ENCODE results near the gene HDDC2.

The HDDC2 gene

DNA sequence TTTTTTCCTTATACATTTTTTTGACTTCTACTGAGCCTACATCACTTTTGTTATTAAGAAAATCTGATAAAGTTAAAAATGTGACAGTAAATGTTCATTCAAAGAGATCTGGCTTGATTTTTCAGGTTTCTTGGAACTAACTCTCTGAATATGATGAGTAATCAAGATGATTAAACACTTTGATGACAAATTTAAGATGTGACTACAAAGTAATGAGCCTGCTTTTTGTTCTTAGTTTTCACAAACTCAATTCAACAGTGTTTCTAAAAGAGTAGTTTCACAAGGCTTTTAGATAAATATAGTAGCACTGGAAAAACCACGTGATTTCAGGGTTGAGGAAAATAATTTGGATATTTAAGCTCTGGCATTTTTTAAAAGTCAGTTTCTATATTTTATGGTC, 37.9 kb upstream of the HDDC2 start:
- H3K4me3 ChIP-seq (ENCODE audit: control insufficient read depth, low read depth, low read length): no peak overlapping the region
- TF ChIP-seq, protein P1, sequence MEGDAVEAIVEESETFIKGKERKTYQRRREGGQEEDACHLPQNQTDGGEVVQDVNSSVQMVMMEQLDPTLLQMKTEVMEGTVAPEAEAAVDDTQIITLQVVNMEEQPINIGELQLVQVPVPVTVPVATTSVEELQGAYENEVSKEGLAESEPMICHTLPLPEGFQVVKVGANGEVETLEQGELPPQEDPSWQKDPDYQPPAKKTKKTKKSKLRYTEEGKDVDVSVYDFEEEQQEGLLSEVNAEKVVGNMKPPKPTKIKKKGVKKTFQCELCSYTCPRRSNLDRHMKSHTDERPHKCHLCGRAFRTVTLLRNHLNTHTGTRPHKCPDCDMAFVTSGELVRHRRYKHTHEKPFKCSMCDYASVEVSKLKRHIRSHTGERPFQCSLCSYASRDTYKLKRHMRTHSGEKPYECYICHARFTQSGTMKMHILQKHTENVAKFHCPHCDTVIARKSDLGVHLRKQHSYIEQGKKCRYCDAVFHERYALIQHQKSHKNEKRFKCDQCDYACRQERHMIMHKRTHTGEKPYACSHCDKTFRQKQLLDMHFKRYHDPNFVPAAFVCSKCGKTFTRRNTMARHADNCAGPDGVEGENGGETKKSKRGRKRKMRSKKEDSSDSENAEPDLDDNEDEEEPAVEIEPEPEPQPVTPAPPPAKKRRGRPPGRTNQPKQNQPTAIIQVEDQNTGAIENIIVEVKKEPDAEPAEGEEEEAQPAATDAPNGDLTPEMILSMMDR (IDR thresholded peaks at IDR 0.05; ENCODE audit: control insufficient read depth, insufficient read depth, low read depth, low read length, missing control alignments): no peak
- no peak for DNase-seq (ENCODE audit: low read depth)

DNA sequence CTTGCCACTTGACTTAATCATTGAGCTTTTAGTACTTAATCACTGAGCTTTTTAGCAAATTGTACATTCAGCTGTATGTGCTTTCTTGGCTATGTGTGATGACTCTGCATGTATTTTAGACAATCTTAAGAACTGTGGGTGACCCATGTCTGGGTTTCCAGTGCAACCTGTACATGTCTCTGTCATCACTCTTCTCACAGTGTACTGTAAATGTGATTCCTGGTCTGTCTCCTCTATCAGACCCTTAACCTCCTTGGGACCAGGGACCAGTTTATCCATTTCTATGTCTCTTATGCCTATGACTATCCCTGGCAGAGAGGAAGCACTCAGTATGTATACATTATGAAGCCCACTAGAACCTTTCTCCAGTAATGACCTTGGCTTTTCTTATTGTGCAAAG, 36.6 kb upstream of the HDDC2 start:
- TF ChIP-seq, protein P1 (IDR thresholded peaks at IDR 0.05; ENCODE audit: control insufficient read depth, insufficient read depth, low read depth, low read length, missing control alignments): no peak
- DNase-seq (ENCODE audit: low read depth): no peak

DNA sequence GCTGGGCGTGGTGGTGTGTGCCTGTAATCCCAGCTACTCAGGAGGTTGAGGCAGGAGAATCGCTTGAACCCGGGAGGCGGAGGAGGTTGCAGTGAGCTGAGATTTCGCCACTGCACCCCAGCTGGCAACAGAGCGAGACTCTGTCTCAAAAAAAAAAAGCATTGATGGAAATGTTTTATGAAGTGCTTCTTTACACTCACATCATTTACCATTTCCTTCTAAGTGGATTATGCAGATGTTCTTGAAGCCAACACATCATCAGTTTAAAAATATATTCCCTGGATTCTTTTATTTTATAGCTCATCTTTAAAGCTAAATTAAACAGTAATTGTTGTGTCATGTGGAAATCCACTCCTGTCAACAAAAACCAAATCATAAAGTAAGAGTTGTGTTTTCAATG, 35.9 kb upstream of the HDDC2 start:
- TF ChIP-seq, protein P1 (IDR thresholded peaks at IDR 0.05; ENCODE audit: control insufficient read depth, insufficient read depth, low read depth, low read length, missing control alignments): no peak
- no peak overlapping the region for H3K4me3 ChIP-seq (ENCODE audit: control insufficient read depth, low read depth, low read length)
- DNase-seq (ENCODE audit: low read depth): no peak

More for the DNA sequence above, 36.6 kb upstream of the HDDC2 start:
- H3K4me3 ChIP-seq (ENCODE audit: control insufficient read depth, low read depth, low read length): no peak overlapping the region

DNA sequence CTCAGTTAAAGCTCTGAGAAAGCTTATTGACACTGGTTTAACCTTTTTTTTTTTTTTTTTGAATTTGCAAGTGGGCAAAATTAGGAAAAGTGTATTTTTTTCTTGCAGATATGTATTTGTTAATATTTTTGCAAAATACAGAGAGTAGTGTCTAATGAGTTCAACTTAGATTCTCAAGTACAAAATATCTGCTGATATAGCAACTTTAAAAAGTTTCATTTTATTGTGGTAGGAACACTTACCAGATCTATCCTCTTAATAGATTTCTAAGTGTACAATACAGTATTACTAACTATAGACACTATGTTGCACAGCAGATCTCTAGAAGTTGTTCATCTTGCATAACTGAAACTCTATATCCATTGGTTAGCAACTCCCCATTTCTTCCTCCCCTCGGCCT, 30.9 kb upstream of the HDDC2 start:
- TF ChIP-seq, protein P1 (IDR thresholded peaks at IDR 0.05; ENCODE audit: control insufficient read depth, insufficient read depth, low read depth, low read length, missing control alignments): no peak
- DNase-seq (ENCODE audit: low read depth): no peak
- H3K4me3 ChIP-seq (ENCODE audit: control insufficient read depth, low read depth, low read length): no peak overlapping the region

DNA sequence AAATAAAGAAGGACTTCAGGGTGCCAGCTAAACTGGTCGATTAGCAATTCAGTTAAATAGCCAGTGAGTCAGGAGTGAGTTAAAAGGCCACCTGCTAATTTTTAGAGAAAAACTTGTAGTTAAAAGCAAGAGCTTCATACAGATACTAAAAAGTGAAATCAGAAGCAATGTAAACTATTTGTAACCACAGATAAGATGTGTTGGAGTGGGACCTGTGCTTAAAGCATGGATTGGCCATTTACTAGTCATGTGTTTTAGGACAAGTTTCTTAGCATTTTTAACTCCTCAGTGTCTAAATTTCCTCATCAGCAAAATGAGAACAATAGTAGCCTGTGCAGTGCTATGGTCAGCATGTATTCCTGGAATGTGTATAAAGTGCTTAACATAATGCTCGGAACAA, 23.8 kb upstream of the HDDC2 start:
- TF ChIP-seq, protein P1 (IDR thresholded peaks at IDR 0.05; ENCODE audit: control insufficient read depth, insufficient read depth, low read depth, low read length, missing control alignments): no peak
- no peak overlapping the region for H3K4me3 ChIP-seq (ENCODE audit: control insufficient read depth, low read depth, low read length)

DNA sequence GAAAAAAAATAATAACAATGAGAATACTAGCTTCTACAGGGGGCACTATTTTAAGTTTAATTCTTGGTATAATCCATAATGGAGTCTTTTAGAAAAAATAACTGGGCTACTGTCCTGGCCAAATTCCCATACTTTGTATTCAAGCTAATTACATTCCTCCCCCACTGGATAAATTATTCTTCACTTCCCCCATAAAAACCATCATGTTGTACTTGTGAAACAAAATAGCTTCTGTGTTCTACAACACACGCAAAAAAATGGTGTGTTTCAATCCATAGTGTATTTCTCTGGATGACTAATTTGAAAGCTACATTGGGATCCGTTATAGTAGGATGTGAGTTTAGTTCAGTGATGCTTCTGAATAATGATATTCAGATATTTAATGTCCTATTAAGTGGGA, 21.6 kb upstream of the HDDC2 start:
- TF ChIP-seq, protein P1 (IDR thresholded peaks at IDR 0.05; ENCODE audit: control insufficient read depth, insufficient read depth, low read depth, low read length, missing control alignments): no peak
- no peak overlapping the region for H3K4me3 ChIP-seq (ENCODE audit: control insufficient read depth, low read depth, low read length)
- no peak for DNase-seq (ENCODE audit: low read depth)

More for the DNA sequence above, 23.8 kb upstream of the HDDC2 start:
- no peak for DNase-seq (ENCODE audit: low read depth)

DNA sequence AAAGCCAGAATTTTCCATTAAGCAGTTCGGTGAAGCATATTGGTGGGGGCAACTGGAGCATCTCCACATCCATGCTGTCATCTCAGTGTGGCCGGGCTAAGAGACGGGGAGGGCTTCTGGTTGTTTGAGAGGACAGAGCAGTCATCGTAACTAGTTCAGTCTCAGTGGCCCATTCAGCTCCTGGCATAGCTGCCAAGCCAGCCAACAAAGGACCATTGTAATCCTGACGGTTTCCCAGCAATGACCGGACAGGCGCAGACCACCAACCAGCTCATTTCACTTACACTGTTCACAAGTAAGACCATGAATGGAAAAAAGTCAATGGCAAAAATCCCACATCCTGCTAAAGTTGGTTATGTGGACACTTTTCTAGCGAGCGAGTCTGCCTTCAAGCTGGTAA, 14.9 kb upstream of the HDDC2 start:
- no peak overlapping the region for H3K4me3 ChIP-seq (ENCODE audit: control insufficient read depth, low read depth, low read length)
- TF ChIP-seq, protein P1 (IDR thresholded peaks at IDR 0.05; ENCODE audit: control insufficient read depth, insufficient read depth, low read depth, low read length, missing control alignments): no peak
- DNase-seq (ENCODE audit: low read depth): no peak
